AG04450 (cell line): ENCODE measurements around the gene MACO1. TPM values are rescaled to one million over a fixed set of nuclear protein-coding genes. Genes with fewer than 3 reads are reported as not detected.
"Not testable (repeated sequence)": the region's sequence is repeated elsewhere in the genome, so short reads cannot be mapped to it uniquely, and the experiment has no call there.

Experiments
- CTCF ChIA-PET: fragments of 300-600, 350-600 bp; formaldehyde crosslinking; extraction: SDS; loops from one replicate; lab custom pipeline; 2022; ENCODE audit warnings: antibody characterized with exemption, inconsistent platforms; lab: Charles Lee
- POLR2A ChIA-PET: fragments of 350-600 bp; formaldehyde crosslinking; extraction: SDS; loops from one replicate; lab custom pipeline; 2021; ENCODE audit warnings: antibody characterized with exemption, inconsistent platforms; lab: Yijun Ruan, JAX
- DNase-seq: peaks from one replicate; pipeline ENCODE4 v3.0.0-alpha.2; 2011; ENCODE audit warnings: low read depth, low spot score
- H3K27ac ChIP-seq: one replicate; pipeline ENCODE4 v1.5.1; 2012; ENCODE audit warnings: low read depth, low read length, control low read depth
- H3K27me3 ChIP-seq: one replicate; pipeline ENCODE4 v1.6.0; 2012; ENCODE audit warnings: low read length; ENCODE audit not compliant: control insufficient read depth, insufficient read depth
- H3K4me3 ChIP-seq: 2 replicates; pipeline ENCODE4 v1.5.1; 2011; ENCODE audit warnings: mild to moderate bottlenecking, low read depth, low read length, control low read depth
- H3K9me3 ChIP-seq: 2 replicates; pipeline ENCODE4 v1.5.1; 2012; ENCODE audit warnings: low read length; ENCODE audit not compliant: control insufficient read depth, insufficient read depth
- CTCF ChIP-seq: IDR thresholded peaks from 2 replicates; pipeline ENCODE4 v1.5.1; 2011; ENCODE audit warnings: low read depth, low read length, control low read depth, inconsistent platforms
- polyA plus RNA-seq: library from polyadenylated mRNA; depleted of rRNA; stranded (reverse); fragments of >200 nt; gene quantifications from 2 replicates; pipeline ENCODE4 v1.2.3, GENCODE V29; 2011

The MACO1 gene
- polyA plus RNA-seq, 1 experiment, result 16.7 TPM

DNA sequence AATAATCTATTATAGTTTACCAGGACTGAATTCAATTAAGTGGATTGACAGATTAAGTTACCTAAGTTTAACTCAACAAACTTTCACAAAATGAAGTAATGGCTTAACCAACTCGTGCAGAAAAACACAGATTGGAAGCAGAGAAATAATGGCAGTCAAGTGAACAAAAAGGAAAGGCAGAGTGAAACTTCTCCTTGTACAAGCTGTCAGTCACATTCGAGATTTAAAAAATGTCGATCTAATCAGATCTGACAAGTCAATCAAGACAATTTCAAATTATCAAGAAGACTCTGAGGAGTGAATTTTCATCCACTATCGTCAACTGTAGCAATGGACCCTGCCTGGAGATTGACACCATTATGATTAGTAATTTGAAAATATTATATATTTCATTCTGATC lies 13.4 kb upstream of the MACO1 start:
- H3K4me3 ChIP-seq, DNase-seq, H3K27ac ChIP-seq, POLR2A ChIA-PET, H3K27me3 ChIP-seq, H3K9me3 ChIP-seq, CTCF ChIA-PET: not testable (repeated sequence)

- DNase-seq, H3K27me3 ChIP-seq, CTCF ChIA-PET, H3K4me3 ChIP-seq, POLR2A ChIA-PET, H3K27ac ChIP-seq, H3K9me3 ChIP-seq: not testable (repeated sequence)
Measured at GRCh38 chr1:25419339-25419738, 11.4 kb upstream of the MACO1 start.

- CTCF ChIA-PET, DNase-seq, H3K27me3 ChIP-seq, H3K4me3 ChIP-seq, H3K9me3 ChIP-seq, POLR2A ChIA-PET, H3K27ac ChIP-seq: not testable (repeated sequence)
Measured at GRCh38 chr1:25420715-25421114, 10.0 kb upstream of the MACO1 start, which contains the start of gene RHCE. TSS of gene RHCE (minus strand) at chr1:25420825. CDS start at chr1:25420786, 39 bp downstream.

GRCh38 chr1:25423206-25423605 lies 7.5 kb upstream of the MACO1 start:
- POLR2A ChIA-PET, H3K27ac ChIP-seq, H3K9me3 ChIP-seq, H3K4me3 ChIP-seq, CTCF ChIA-PET, H3K27me3 ChIP-seq, DNase-seq: not testable (repeated sequence)

- ChIA-PET CTCF (no interaction called here), POLR2A (no interaction called here)
- no peak for DNase-seq
- Histone ChIP-seq H3K9me3 (no peaks in the 10 kb centered on the region), H3K27ac (no peak overlapping the region), H3K27me3 (peaks cover 2% of the 10 kb centered on the region), H3K4me3 (no peak overlapping the region)
- no peak for TF ChIP-seq CTCF
Measured at GRCh38 chr1:25425098-25426085, 5.3 kb upstream of the MACO1 start.

DNA sequence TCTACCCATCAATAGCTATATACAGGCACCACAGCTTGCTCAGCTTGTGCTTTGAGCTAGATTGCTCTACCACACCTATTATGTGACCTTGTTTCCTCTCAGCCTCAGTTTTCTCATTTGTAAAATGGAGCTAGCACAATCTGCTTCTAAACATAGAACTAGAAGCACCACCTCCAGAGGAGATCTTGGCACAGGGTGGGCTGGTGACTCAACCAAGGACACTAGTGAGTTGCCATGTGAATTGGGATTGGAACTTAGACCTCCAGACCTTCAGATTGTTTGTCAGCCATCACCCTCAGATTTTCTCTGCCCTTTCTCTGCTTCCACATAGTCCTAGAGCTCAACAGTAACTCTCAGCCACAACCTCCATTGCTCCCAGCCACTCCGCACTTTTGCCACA lies 3.0 kb upstream of the MACO1 start:
- Histone ChIP-seq H3K4me3 (no peak overlapping the region), H3K27me3 (peaks cover 2% of the 10 kb centered on the region), H3K9me3 (no peaks in the 10 kb centered on the region), H3K27ac (no peak overlapping the region)
- ChIA-PET CTCF (interaction anchor here (0.6 kb wide), 1 partner anchor 92 kb away, joined by 4 read pairs; no protein-coding TSS in a partner anchor), POLR2A (interaction anchor here (2.5 kb wide), 1 partner anchor 180 kb away, joined by 6 read pairs; the partner anchor contains the start of gene RSRP1)
- DNase-seq, result no peak
- TF ChIP-seq CTCF, result no peak
